Kidney (tissue), 14 donors: Measurements from ENCODE around the gene RP9. TPM values are rescaled to one million over a fixed set of nuclear protein-coding genes. Genes with fewer than 3 reads are reported as not detected.

ENCODE experiments used
- DNase-seq, 5 donors: peaks; one replicate each; pipeline ENCODE4 v3.0.0-alpha.2; 2013 to 2020
- FAIRE-seq: peaks from 2 replicates; lab custom pipeline; 2012; peaks lifted over from hg19 to GRCh38; lab: Jason Lieb, UNC
- H3K27ac ChIP-seq, 2 donors: one replicate each; pipeline ENCODE4 v1.7.0; 2013; ENCODE audit warnings: low read depth in 2 of 2, low read length in 2 of 2, inconsistent platforms in 1 of 2
- H3K27me3 ChIP-seq: one replicate; pipeline ENCODE4 v1.7.1; 2013; ENCODE audit warnings: low read length, inconsistent platforms; ENCODE audit not compliant: control insufficient read depth, insufficient read depth
- H3K36me3 ChIP-seq, 3 donors: one replicate each; pipeline versions ENCODE4 v1.7.0 to v1.7.1; 2013; ENCODE audit warnings: low read length in 3 of 3, control low read depth in 1 of 3, inconsistent platforms in 1 of 3; ENCODE audit not compliant: insufficient read depth in 3 of 3, control insufficient read depth in 2 of 3
- H3K4me1 ChIP-seq, 3 donors: one replicate each; pipeline versions ENCODE4 v1.7.0 to v1.7.1; 2013; ENCODE audit warnings: low read length in 3 of 3, inconsistent platforms in 1 of 3, low read depth in 1 of 3; ENCODE audit not compliant: control insufficient read depth in 2 of 3, insufficient read depth in 2 of 3
- H3K4me3 ChIP-seq, 3 donors: one replicate each; pipeline versions ENCODE4 v1.7.0 to v1.8.1; 2013; ENCODE audit warnings: low read length in 3 of 3, control low read depth in 1 of 3, inconsistent platforms in 1 of 3
- H3K9ac ChIP-seq, 3 donors: one replicate each; pipeline versions ENCODE4 v1.7.0 to v1.7.1; 2013; ENCODE audit warnings: low read length in 3 of 3, control low read depth in 1 of 3, inconsistent platforms in 1 of 3
- H3K9me3 ChIP-seq, 3 donors: one replicate each; pipeline versions ENCODE4 v1.7.0 to v1.7.1; 2013; ENCODE audit warnings: low read length in 3 of 3, control low read depth in 1 of 3, inconsistent platforms in 1 of 3; ENCODE audit not compliant: control insufficient read depth in 2 of 3, insufficient read depth in 1 of 3
- CTCF ChIP-seq: IDR thresholded peaks from 3 replicates; pipeline ENCODE4 v1.5.1; 2012; ENCODE audit warnings: mild to moderate bottlenecking, moderate library complexity, borderline replicate concordance; ENCODE audit not compliant: insufficient read depth; ENCODE audit errors: extremely low read depth
- intact Hi-C: fragments of 100-400 bp; cut with DNase I; formaldehyde crosslinking; loops from one replicate; pipeline ENCODE4 v1.11.1; 2022
- polyA plus RNA-seq: library from polyadenylated mRNA; stranded (reverse); fragments of 350-450 nt; fragmentation: Illumina TruSeq; extraction: RNeasy Lipid Tissue Mini Kit (QIAGEN cat#74804); gene quantifications from one replicate; pipeline ENCODE4 v1.2.3, GENCODE V29; 2014; ENCODE audit warnings: low read depth, low replicate concordance; ENCODE audit not compliant: insufficient read depth
- total RNA-seq: library from RNA; stranded (reverse); fragmentation: NEBNext Ultra II Directional; extraction: Animal tissue kit (Norgen Biotek cat#: 25700); gene quantifications from one replicate; pipeline ENCODE4 v1.2.1, GENCODE V29; 2021
- donor health status: control.
- donor health status: control.
- donor health status: control.
- donor health status: control.
- donor health status: control.
- donor health status: DM: yes; HTN: yes; CAD: no.
- donor health status: Normal renal cell carcinoma (clear cell type).

Gene RP9
- total and polyA plus RNA-seq, 2 donors from 2014 or later, result 11.3 to 26.1 TPM

- peaks cover 0 to 20% (median 3%) of the 10 kb centered on the region in 3 donors for H3K4me1 ChIP-seq
- intact Hi-C loops, result no loop called here
- no peak for DNase-seq
These were observed 60.5 kb downstream of the RP9 start for GRCh38 chr7:33048704-33049103.

GRCh38 chr7:33048257-33048656 lies 60.9 kb downstream of the RP9 start:
- no peak for TF ChIP-seq CTCF
- H3K9ac ChIP-seq, result no peak overlapping the region
- no peak for DNase-seq
- H3K9me3 ChIP-seq, result no peaks in the 10 kb centered on the region
- peaks cover 0 to 23% (median 6%) of the 10 kb centered on the region in 3 donors for H3K4me1 ChIP-seq
- intact Hi-C loops, result no loop called here
- FAIRE-seq, result no peak
- H3K4me3 ChIP-seq, result no peak overlapping the region
- H3K27ac ChIP-seq, result no peak overlapping the region
- no peaks in the 10 kb centered on the region for H3K27me3 ChIP-seq
- no peaks in the 10 kb centered on the region for H3K36me3 ChIP-seq

More at GRCh38 chr7:33048704-33049103, 60.5 kb downstream of the RP9 start:
- no peak for FAIRE-seq
- H3K9ac ChIP-seq, result no peak overlapping the region
- no peaks in the 10 kb centered on the region for H3K27me3 ChIP-seq
- no peak for TF ChIP-seq CTCF
- no peak overlapping the region for H3K27ac ChIP-seq
- no peaks in the 10 kb centered on the region for H3K36me3 ChIP-seq
- H3K9me3 ChIP-seq, result no peaks in the 10 kb centered on the region
- no peak overlapping the region for H3K4me3 ChIP-seq

- no peaks in the 10 kb centered on the region for H3K27me3 ChIP-seq
- H3K27ac ChIP-seq, result no peak overlapping the region
- H3K4me1 ChIP-seq, result peaks cover 0 to 25% (median 3%) of the 10 kb centered on the region in 3 donors
- DNase-seq (no peak), FAIRE-seq (no peak)
- H3K36me3 ChIP-seq, result no peaks in the 10 kb centered on the region
- intact Hi-C loops, result no loop called here
- H3K9ac ChIP-seq, result no peak overlapping the region
- no peak overlapping the region for H3K4me3 ChIP-seq
- no peaks in the 10 kb centered on the region for H3K9me3 ChIP-seq
- no peak for TF ChIP-seq CTCF
These were observed 64.2 kb downstream of the RP9 start for GRCh38 chr7:33044986-33045385.

Other genes starting within 250 kb of the RP9 start
- 34.0 TPM for gene KBTBD2, start 217.6 kb downstream of the RP9 start, total RNA-seq
- gene KBTBD2, start 217.6 kb downstream of the RP9 start, polyA plus RNA-seq, result 12.1 TPM
- gene FKBP9, start 152.0 kb downstream of the RP9 start, total RNA-seq, result 109 TPM
- gene FKBP9, start 152.0 kb downstream of the RP9 start, polyA plus RNA-seq, result 55.1 TPM
- gene NT5C3A, start 46.6 kb downstream of the RP9 start, total RNA-seq, result 29.0 TPM
- gene NT5C3A, start 46.6 kb downstream of the RP9 start, polyA plus RNA-seq, result 22.2 TPM
- gene BBS9, start 20.2 kb upstream of the RP9 start, total RNA-seq, result 23.4 TPM
- 9.0 TPM for gene BBS9, start 20.2 kb upstream of the RP9 start, polyA plus RNA-seq